ENCODE measurements around the gene IFNK.
A peak's percentile ranks its signal among the peaks of the same experiment; 100 is the strongest.

IFNK gene, protein sequence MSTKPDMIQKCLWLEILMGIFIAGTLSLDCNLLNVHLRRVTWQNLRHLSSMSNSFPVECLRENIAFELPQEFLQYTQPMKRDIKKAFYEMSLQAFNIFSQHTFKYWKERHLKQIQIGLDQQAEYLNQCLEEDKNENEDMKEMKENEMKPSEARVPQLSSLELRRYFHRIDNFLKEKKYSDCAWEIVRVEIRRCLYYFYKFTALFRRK

DNA sequence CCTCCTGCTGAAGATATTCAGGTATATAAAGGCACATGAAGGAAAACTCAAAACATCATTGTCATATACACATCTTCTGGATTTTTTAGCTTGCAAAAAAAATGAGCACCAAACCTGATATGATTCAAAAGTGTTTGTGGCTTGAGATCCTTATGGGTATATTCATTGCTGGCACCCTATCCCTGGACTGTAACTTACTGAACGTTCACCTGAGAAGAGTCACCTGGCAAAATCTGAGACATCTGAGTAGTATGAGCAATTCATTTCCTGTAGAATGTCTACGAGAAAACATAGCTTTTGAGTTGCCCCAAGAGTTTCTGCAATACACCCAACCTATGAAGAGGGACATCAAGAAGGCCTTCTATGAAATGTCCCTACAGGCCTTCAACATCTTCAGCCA is at the start of gene IFNK:
Gene IFNK (plus strand): TSS at position 55 of the 400 bp plus-strand sequence. CDS start 47 bp downstream, at position 102.
- Histone ChIP-seq H3K9ac (ENCODE audit: low read length in 5 of 5) (no peak within 1 kb of the TSS), H3K36me3 (ENCODE audit: control insufficient read depth in 5 of 5, insufficient read depth in 5 of 5, low read length in 5 of 5) (no peaks in the 10 kb centered on the region), H3K9me3 (ENCODE audit: control insufficient read depth in 5 of 5, low read length in 5 of 5) (no peaks in the 10 kb centered on the region), H3K27ac (ENCODE audit: low read depth, low read length) (no peak within 1 kb of the TSS), H3K4me1 (ENCODE audit: control insufficient read depth in 5 of 5, insufficient read depth in 5 of 5, low read length in 5 of 5) (peaks cover 0 to 16% (median 12%) of the 10 kb centered on the region in 5 donors), H3K27me3 (ENCODE audit: control insufficient read depth in 5 of 5, insufficient read depth in 4 of 5, low read length in 5 of 5) (no peaks in the 10 kb centered on the region), H3K4me3 (ENCODE audit: low read depth in 1 of 5, low read length in 5 of 5) (no peak within 1 kb of the TSS)

DNA sequence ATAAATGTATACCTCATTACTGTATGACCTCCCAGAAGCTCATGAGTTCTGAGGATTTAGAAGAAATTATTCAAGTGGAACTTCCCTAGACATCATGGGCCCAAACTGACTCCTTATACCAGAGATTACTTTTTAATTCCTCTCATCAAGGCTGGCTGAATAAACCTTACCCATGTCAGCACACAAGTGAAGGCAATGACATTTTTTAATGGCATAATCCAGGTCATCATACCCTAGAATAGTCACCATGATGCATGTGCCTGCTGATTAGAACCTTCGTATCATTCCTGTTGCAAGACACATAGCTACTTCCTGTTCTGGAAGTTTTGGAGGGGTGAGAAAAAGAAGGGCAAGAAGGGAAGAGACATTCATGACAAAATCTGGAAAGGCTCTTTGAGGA is 49.8 kb upstream of the IFNK start:
- Histone ChIP-seq H3K9me3 (ENCODE audit: control insufficient read depth in 5 of 5, low read length in 5 of 5) (peaks cover 0 to 9% (median 5%) of the 10 kb centered on the region in 5 donors), H3K4me3 (ENCODE audit: low read depth in 1 of 5, low read length in 5 of 5) (no peak overlapping the region), H3K27ac (ENCODE audit: low read depth, low read length) (peak overlapping the region; percentile 8), H3K27me3 (ENCODE audit: control insufficient read depth in 5 of 5, insufficient read depth in 4 of 5, low read length in 5 of 5) (no peaks in the 10 kb centered on the region), H3K9ac (ENCODE audit: low read length in 5 of 5) (no peak overlapping the region), H3K4me1 (ENCODE audit: control insufficient read depth in 5 of 5, insufficient read depth in 5 of 5, low read length in 5 of 5) (peaks cover 5 to 30% (median 26%) of the 10 kb centered on the region in 5 donors), H3K36me3 (ENCODE audit: control insufficient read depth in 5 of 5, insufficient read depth in 5 of 5, low read length in 5 of 5) (no peaks in the 10 kb centered on the region)

DNA sequence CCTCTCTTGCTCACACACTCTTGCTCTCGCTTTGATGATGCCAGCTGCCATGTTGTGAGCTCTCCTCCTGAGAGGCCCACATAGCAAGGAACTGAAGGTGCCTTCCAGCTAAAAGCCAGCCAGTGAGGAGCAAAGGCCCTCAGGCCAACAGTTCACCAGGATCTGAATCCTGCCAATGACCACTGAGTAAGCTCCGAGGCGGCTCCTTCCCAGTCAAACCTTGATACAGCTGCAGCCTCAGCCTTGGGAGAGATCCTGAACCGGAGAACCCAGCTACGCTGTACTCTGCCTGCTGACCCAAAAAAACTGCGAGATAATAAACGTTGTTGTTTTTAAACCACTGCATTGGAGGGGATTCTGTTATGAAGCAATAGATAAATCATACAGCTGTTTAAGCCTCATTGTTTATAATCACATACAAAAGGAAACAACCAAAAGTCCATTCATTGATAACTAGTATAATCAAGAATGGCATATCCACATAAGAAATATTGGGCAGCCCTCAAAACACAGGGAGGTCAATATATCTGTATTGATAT is 49.0 kb upstream of the IFNK start:
- Histone ChIP-seq H3K9ac (ENCODE audit: low read length in 5 of 5) (no peak overlapping the region), H3K27ac (ENCODE audit: low read depth, low read length) (no peak overlapping the region), H3K9me3 (ENCODE audit: control insufficient read depth in 5 of 5, low read length in 5 of 5) (peaks cover 0 to 11% (median 5%) of the 10 kb centered on the region in 5 donors), H3K4me1 (ENCODE audit: control insufficient read depth in 5 of 5, insufficient read depth in 5 of 5, low read length in 5 of 5) (peaks cover 5 to 30% (median 26%) of the 10 kb centered on the region in 5 donors), H3K27me3 (ENCODE audit: control insufficient read depth in 5 of 5, insufficient read depth in 4 of 5, low read length in 5 of 5) (no peaks in the 10 kb centered on the region), H3K36me3 (ENCODE audit: control insufficient read depth in 5 of 5, insufficient read depth in 5 of 5, low read length in 5 of 5) (no peaks in the 10 kb centered on the region), H3K4me3 (ENCODE audit: low read depth in 1 of 5, low read length in 5 of 5) (no peak overlapping the region)

DNA sequence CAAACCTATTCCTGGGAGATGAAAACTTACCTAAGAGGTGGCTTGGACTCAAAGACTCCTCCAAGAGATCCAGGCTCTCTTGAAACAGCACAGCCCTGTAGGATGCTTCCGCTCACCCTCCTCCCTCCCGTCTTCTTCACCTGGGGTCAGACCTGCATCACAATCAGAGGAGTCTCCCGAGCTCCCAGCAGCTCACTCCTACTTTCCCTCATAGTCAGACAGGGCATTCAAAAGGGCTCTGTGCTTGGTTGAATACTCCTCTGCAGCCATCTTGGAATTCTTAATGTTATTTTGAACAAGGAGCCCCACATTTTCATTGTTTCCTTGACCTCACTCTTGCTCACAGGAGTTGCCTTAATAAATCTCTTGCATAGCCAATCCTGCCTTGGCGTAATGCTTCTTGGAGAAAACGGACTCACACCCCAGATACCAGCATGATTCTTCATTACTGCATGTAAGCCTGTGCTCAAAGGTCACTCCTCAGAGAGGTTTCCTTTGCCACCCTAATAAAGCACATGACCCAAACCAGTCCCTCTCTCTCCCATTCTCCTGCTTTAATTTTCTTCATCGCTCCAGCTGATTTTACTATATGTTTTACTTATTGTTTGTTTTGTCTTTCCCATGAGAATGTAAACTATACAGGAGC is 47.1 kb upstream of the IFNK start:
- H3K4me1 ChIP-seq (ENCODE audit: control insufficient read depth in 5 of 5, insufficient read depth in 5 of 5, low read length in 5 of 5): peaks cover 3 to 19% (median 14%) of the 10 kb centered on the region in 5 donors
- no peak overlapping the region for H3K4me3 ChIP-seq (ENCODE audit: low read depth in 1 of 5, low read length in 5 of 5)
- no peak overlapping the region for H3K27ac ChIP-seq (ENCODE audit: low read depth, low read length)
- H3K9me3 ChIP-seq (ENCODE audit: control insufficient read depth in 5 of 5, low read length in 5 of 5): peaks cover 0 to 11% (median 5%) of the 10 kb centered on the region in 5 donors
- H3K9ac ChIP-seq (ENCODE audit: low read length in 5 of 5): no peak overlapping the region
- H3K27me3 ChIP-seq (ENCODE audit: control insufficient read depth in 5 of 5, insufficient read depth in 4 of 5, low read length in 5 of 5): no peaks in the 10 kb centered on the region
- no peaks in the 10 kb centered on the region for H3K36me3 ChIP-seq (ENCODE audit: control insufficient read depth in 5 of 5, insufficient read depth in 5 of 5, low read length in 5 of 5)

DNA sequence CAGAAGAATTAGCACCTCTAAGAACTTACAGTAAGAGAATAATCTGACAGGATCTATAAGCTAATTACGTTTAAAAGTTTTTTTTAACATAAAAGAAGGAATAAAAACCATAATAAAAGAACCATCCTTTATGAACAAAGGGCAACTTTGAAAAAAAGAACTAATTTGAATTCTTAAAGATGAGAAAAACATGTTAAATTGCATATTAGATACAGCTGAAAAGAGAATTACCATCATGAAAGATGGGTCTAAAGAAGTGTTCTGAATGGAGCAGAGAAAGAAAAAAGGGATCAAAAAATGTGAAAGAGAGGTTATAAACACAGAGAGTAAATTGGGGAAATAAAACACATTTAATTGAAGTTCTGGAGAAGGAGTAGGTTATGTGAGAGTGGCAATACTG is 45.8 kb upstream of the IFNK start:
- peaks cover 2 to 6% (median 5%) of the 10 kb centered on the region in 5 donors for H3K4me1 ChIP-seq (ENCODE audit: control insufficient read depth in 5 of 5, insufficient read depth in 5 of 5, low read length in 5 of 5)
- H3K9me3 ChIP-seq (ENCODE audit: control insufficient read depth in 5 of 5, low read length in 5 of 5): peaks cover 0 to 11% (median 5%) of the 10 kb centered on the region in 5 donors
- no peak overlapping the region for H3K9ac ChIP-seq (ENCODE audit: low read length in 5 of 5)
- H3K36me3 ChIP-seq (ENCODE audit: control insufficient read depth in 5 of 5, insufficient read depth in 5 of 5, low read length in 5 of 5): no peaks in the 10 kb centered on the region
- no peaks in the 10 kb centered on the region for H3K27me3 ChIP-seq (ENCODE audit: control insufficient read depth in 5 of 5, insufficient read depth in 4 of 5, low read length in 5 of 5)
- no peak overlapping the region for H3K4me3 ChIP-seq (ENCODE audit: low read depth in 1 of 5, low read length in 5 of 5)
- H3K27ac ChIP-seq (ENCODE audit: low read depth, low read length): no peak overlapping the region

DNA sequence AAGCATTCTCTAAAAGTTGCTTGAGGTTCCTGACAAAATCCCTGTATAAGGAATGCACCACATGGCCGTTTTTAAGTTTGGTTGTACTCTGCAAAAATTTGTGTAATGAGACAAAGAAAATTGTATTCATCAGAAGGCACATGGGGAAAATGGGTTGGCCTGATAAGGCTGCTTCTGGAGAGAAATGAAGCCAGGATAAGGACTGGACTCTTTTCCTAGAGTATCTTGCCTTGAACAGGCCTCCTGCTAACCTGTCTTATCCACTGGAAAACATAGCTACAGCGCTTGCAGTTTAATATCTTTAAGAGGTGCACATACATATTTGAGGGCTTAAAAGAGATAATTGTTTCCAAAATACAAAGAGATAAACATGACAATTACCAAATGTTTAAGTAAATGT is 41.4 kb upstream of the IFNK start:
- no peaks in the 10 kb centered on the region for H3K4me1 ChIP-seq (ENCODE audit: control insufficient read depth in 5 of 5, insufficient read depth in 5 of 5, low read length in 5 of 5)
- no peak overlapping the region for H3K4me3 ChIP-seq (ENCODE audit: low read depth in 1 of 5, low read length in 5 of 5)
- H3K9me3 ChIP-seq (ENCODE audit: control insufficient read depth in 5 of 5, low read length in 5 of 5): peaks cover 0 to 11% (median 5%) of the 10 kb centered on the region in 5 donors
- no peak overlapping the region for H3K27ac ChIP-seq (ENCODE audit: low read depth, low read length)
- no peaks in the 10 kb centered on the region for H3K27me3 ChIP-seq (ENCODE audit: control insufficient read depth in 5 of 5, insufficient read depth in 4 of 5, low read length in 5 of 5)
- H3K9ac ChIP-seq (ENCODE audit: low read length in 5 of 5): no peak overlapping the region
- H3K36me3 ChIP-seq (ENCODE audit: control insufficient read depth in 5 of 5, insufficient read depth in 5 of 5, low read length in 5 of 5): no peaks in the 10 kb centered on the region

DNA sequence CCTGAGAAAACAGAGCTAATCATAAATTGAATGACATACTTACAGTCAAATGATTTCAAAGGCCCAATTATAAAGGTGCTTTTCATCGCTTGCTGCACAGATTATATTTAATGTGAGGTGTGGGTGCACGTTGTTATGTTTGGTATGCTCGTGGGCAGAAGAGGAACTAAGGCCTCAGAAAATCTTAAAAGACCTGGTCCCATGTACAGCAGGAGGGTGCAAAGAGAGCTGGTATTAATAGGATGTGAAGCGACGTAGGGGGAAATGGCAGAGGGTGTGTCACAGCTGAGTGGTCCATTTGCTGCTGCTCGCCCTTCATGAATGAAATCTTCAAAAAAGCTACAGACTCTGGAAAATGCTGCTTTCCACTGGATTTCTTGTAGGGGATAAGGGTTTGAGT is 40.5 kb upstream of the IFNK start:
- Histone ChIP-seq H3K36me3 (ENCODE audit: control insufficient read depth in 5 of 5, insufficient read depth in 5 of 5, low read length in 5 of 5) (no peaks in the 10 kb centered on the region), H3K9ac (ENCODE audit: low read length in 5 of 5) (no peak overlapping the region), H3K4me3 (ENCODE audit: low read depth in 1 of 5, low read length in 5 of 5) (no peak overlapping the region), H3K4me1 (ENCODE audit: control insufficient read depth in 5 of 5, insufficient read depth in 5 of 5, low read length in 5 of 5) (no peaks in the 10 kb centered on the region), H3K9me3 (ENCODE audit: control insufficient read depth in 5 of 5, low read length in 5 of 5) (peaks cover 0 to 8% (median 4%) of the 10 kb centered on the region in 5 donors), H3K27ac (ENCODE audit: low read depth, low read length) (no peak overlapping the region), H3K27me3 (ENCODE audit: control insufficient read depth in 5 of 5, insufficient read depth in 4 of 5, low read length in 5 of 5) (no peaks in the 10 kb centered on the region)

DNA sequence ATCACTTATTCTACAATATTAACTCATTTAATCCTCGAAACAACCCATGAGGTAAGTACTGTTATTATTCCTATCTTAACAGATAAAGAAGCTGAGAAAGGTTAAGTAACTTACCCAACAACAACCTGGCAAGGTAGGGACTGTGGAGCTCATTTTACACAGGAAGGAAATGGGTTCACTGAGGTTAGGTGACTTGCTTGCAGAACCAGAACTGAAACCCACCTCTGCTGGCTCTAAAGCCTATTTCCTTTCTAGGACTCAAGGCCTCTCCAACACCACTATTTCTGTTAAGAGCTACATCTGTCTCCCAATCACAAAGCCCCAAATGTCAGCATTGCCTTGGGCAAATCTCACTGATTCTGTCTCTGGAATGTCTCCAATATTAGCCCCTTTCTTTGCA is 38.9 kb upstream of the IFNK start:
- Histone ChIP-seq H3K4me3 (ENCODE audit: low read depth in 1 of 5, low read length in 5 of 5) (no peak overlapping the region), H3K27ac (ENCODE audit: low read depth, low read length) (no peak overlapping the region), H3K27me3 (ENCODE audit: control insufficient read depth in 5 of 5, insufficient read depth in 4 of 5, low read length in 5 of 5) (no peaks in the 10 kb centered on the region), H3K36me3 (ENCODE audit: control insufficient read depth in 5 of 5, insufficient read depth in 5 of 5, low read length in 5 of 5) (no peaks in the 10 kb centered on the region), H3K9ac (ENCODE audit: low read length in 5 of 5) (no peak overlapping the region), H3K9me3 (ENCODE audit: control insufficient read depth in 5 of 5, low read length in 5 of 5) (no peaks in the 10 kb centered on the region), H3K4me1 (ENCODE audit: control insufficient read depth in 5 of 5, insufficient read depth in 5 of 5, low read length in 5 of 5) (no peaks in the 10 kb centered on the region)

DNA sequence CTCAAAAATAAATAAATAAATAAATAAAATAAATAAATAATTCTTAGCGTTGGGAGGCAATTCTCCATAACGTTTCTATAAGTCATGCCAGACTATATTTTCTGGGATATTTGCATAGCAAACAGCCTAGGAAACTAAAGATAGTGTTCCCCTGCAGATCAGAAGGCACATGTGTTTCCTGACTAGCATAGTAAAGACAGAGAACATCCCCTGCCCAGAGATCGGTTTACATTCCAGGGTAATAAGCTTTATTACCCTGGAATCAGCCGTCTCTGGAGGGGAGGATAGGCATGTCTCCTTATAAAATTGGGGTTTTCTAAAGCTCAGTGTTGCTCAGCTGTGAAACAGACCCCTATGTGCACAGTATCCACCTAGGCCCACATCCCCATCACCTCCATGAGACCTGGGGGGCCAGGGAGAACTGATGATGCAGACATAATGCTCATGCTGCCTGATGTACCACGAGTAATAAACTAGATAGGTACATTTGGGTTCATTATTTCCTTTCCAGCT is 36.9 kb upstream of the IFNK start:
- Histone ChIP-seq H3K27ac (ENCODE audit: low read depth, low read length) (no peak overlapping the region), H3K9ac (ENCODE audit: low read length in 5 of 5) (no peak overlapping the region), H3K4me3 (ENCODE audit: low read depth in 1 of 5, low read length in 5 of 5) (no peak overlapping the region), H3K36me3 (ENCODE audit: control insufficient read depth in 5 of 5, insufficient read depth in 5 of 5, low read length in 5 of 5) (no peaks in the 10 kb centered on the region), H3K27me3 (ENCODE audit: control insufficient read depth in 5 of 5, insufficient read depth in 4 of 5, low read length in 5 of 5) (no peaks in the 10 kb centered on the region), H3K9me3 (ENCODE audit: control insufficient read depth in 5 of 5, low read length in 5 of 5) (no peaks in the 10 kb centered on the region), H3K4me1 (ENCODE audit: control insufficient read depth in 5 of 5, insufficient read depth in 5 of 5, low read length in 5 of 5) (no peaks in the 10 kb centered on the region)

DNA sequence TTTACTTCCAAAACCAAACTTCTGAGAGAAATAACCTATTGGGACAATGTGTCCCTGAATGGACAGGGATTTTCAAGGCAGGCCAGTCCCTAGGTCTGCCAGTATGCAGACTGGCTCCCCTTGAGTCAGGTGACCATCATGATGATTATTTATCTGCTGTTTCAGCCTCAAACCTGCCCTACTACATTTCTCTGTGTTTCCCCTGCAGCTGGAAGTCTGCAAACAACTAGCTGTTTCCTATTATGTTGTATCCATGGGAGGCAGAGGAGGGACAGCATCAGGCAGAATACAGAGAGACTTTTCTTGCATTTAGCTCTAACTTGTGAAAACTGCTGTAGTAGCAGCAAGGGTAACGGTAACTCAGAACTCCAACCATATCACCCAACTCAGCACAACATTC is 36.2 kb upstream of the IFNK start:
- no peaks in the 10 kb centered on the region for H3K27me3 ChIP-seq (ENCODE audit: control insufficient read depth in 5 of 5, insufficient read depth in 4 of 5, low read length in 5 of 5)
- no peak overlapping the region for H3K4me3 ChIP-seq (ENCODE audit: low read depth in 1 of 5, low read length in 5 of 5)
- H3K9ac ChIP-seq (ENCODE audit: low read length in 5 of 5): no peak overlapping the region
- no peak overlapping the region for H3K27ac ChIP-seq (ENCODE audit: low read depth, low read length)
- H3K9me3 ChIP-seq (ENCODE audit: control insufficient read depth in 5 of 5, low read length in 5 of 5): no peaks in the 10 kb centered on the region
- H3K36me3 ChIP-seq (ENCODE audit: control insufficient read depth in 5 of 5, insufficient read depth in 5 of 5, low read length in 5 of 5): no peaks in the 10 kb centered on the region
- H3K4me1 ChIP-seq (ENCODE audit: control insufficient read depth in 5 of 5, insufficient read depth in 5 of 5, low read length in 5 of 5): no peaks in the 10 kb centered on the region

All from subcutaneous abdominal adipose tissue (tissue), 5 donors.